ENCODE data around the gene ANKHD1.

ANKHD1 gene

DNA sequence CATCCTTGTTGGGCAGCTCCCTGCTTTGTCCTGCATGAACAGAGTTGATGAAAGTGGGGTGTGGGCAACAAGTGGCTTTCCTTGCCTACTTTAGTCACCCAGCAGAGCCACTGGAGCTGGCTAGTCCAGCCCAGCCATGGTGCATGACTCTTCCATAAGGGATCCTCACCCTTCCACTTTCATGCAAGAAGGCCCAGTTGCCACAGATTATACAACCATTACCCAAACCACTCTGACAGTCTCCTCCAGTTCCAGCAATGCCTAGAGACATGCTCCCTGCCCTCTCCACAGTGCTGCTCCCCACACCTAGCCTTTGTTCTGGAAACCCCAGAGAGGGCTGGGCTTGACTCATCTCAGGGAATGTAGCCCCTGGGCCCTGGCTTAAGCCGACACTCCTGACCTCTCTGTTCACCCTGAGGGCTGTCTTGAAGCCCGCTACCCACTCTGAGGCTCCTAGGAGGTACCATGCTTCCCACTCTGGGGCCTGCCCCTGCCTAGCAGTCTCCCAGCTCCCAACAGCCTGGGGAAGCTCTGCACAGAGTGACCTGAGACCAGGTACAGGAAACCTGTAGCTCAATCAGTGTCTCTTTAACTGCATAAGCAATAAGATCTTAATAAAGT lies 166.9 kb downstream of the ANKHD1 start:
- peaks cover 6 to 32% of the 10 kb centered on the region in 2 experiments; a peak in 2 of 3 replicates for H3K36me3 ChIP-seq (ENCODE audit: control insufficient read depth in 2 of 2, insufficient read depth in 1 of 2, low read length in 2 of 2)
- no peak overlapping the region for H3K4me3 ChIP-seq (ENCODE audit: low read depth, low read length)
- 0 out of 2 replicates have a peak, but pooled peaks cover under 1% of the 10 kb centered on the region for H3K4me1 ChIP-seq (ENCODE audit: control insufficient read depth, insufficient read depth, low read length)
- TF ChIP-seq SCRT2 (tag by site-specific recombination; IDR thresholded peaks at IDR 0.05): peak; percentile 62; the same call in 1 of the 2 replicates
- TF ChIP-seq ZFP3 (tag by site-specific recombination; IDR thresholded peaks at IDR 0.05; ENCODE audit: low read depth): no peak
- H3K9me3 ChIP-seq (ENCODE audit: control insufficient read depth, insufficient read depth, low read depth, low read length): no peaks in the 10 kb centered on the region
- POLR2A ChIA-PET: interaction anchor here (1.0 to 1.1 kb wide), 2 partner anchors 11 to 79 kb away, joined by 3 read pairs; partner anchors contain the start of genes IK and SRA1
- CTCF ChIA-PET: interaction anchor here (0.6 kb wide), 1 partner anchor 21 kb away, joined by 3 read pairs; no protein-coding TSS in a partner anchor
- H3K27ac ChIP-seq (ENCODE audit: extremely low read depth, low read depth, low read length): no peak overlapping the region

GRCh38 chr5:140569197-140569596 lies 167.6 kb downstream of the ANKHD1 start:
- CTCF ChIA-PET: interaction anchor here (1.1 to 1.7 kb wide), 2 partner anchors 8 to 218 kb away, joined by 3 to 4 read pairs; no protein-coding TSS in a partner anchor
- Histone ChIP-seq H3K36me3 (ENCODE audit: control insufficient read depth in 2 of 2, insufficient read depth in 1 of 2, low read length in 2 of 2) (peaks cover 6 to 32% of the 10 kb centered on the region in 2 experiments; a peak in 2 of 3 replicates), H3K4me3 (ENCODE audit: low read depth, low read length) (no peak overlapping the region), H3K4me1 (ENCODE audit: control insufficient read depth, insufficient read depth, low read length) (no peaks in the 10 kb centered on the region), H3K27ac (ENCODE audit: extremely low read depth, low read depth, low read length) (no peak overlapping the region), H3K9me3 (ENCODE audit: control insufficient read depth, insufficient read depth, low read depth, low read length) (no peaks in the 10 kb centered on the region)
- POLR2A ChIA-PET: interaction anchor here (1.0 kb wide), 1 partner anchor 79 kb away, joined by 3 read pairs; the partner anchor contains the start of gene IK
- TF ChIP-seq PRDM6 (tag by site-specific recombination; IDR thresholded peaks at IDR 0.05) (no peak), SALL2 (tag by site-specific recombination; IDR thresholded peaks at IDR 0.05; ENCODE audit: borderline replicate concordance) (no peak), ZBTB17 (tag by site-specific recombination; IDR thresholded peaks at IDR 0.05) (no peak), YY2 (tag by site-specific recombination; IDR thresholded peaks at IDR 0.05) (no peak), KLF1 (tag by site-specific recombination; IDR thresholded peaks at IDR 0.05) (no peak), ZNF184 (tag by site-specific recombination; IDR thresholded peaks at IDR 0.05) (no peak)

DNA sequence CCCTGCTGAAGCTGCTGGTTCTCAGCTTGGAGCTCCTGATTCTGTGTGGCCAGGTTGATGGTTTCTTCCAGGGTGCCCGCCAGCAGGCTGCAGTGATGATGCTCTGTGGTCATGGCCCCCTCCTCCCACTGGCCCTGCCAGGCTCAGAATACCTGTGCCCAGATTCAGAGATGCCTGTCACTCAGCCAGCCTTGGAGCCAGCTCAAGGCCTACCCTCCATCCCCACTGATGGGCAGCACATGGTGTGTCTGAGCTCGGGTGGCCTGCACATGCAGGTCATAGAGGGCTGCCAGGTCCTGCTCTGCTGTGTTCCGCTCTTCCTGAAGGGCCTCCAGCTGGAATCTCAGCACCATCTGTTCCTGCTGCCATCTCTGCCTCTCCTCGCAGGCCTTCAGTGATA lies 168.4 kb downstream of the ANKHD1 start:
- H3K4me1 ChIP-seq (ENCODE audit: control insufficient read depth, insufficient read depth, low read length): no peaks in the 10 kb centered on the region
- ChIA-PET POLR2A (interaction anchor here (1.4 kb wide), 1 partner anchor 77 kb away, joined by 4 read pairs; the partner anchor contains the start of genes IK and NDUFA2), CTCF (interaction anchor here (1.1 to 1.7 kb wide), 2 partner anchors 9 to 218 kb away, joined by 3 to 4 read pairs; no protein-coding TSS in a partner anchor)
- H3K36me3 ChIP-seq (ENCODE audit: control insufficient read depth in 2 of 2, insufficient read depth in 1 of 2, low read length in 2 of 2): peaks cover 6 to 32% of the 10 kb centered on the region in 2 experiments; a peak in 2 of 3 replicates
- no peak overlapping the region for H3K4me3 ChIP-seq (ENCODE audit: low read depth, low read length)
- no peaks in the 10 kb centered on the region for H3K9me3 ChIP-seq (ENCODE audit: control insufficient read depth, insufficient read depth, low read depth, low read length)
- no peak overlapping the region for H3K27ac ChIP-seq (ENCODE audit: extremely low read depth, low read depth, low read length)
- TF ChIP-seq ZNF670 (tag by site-specific recombination; IDR thresholded peaks at IDR 0.05; ENCODE audit: low read depth) (no peak), ZNF664 (tag by site-specific recombination; IDR thresholded peaks at IDR 0.05) (no peak), HIC1 (tag by site-specific recombination; IDR thresholded peaks at IDR 0.05) (no peak), MEIS1 (CRISPR knock-in tag; IDR thresholded peaks at IDR 0.05; ENCODE audit: borderline replicate concordance) (no peak), ZNF394 (tag by site-specific recombination; IDR thresholded peaks at IDR 0.05; ENCODE audit: borderline replicate concordance) (no peak), ZNF704 (tag by site-specific recombination; IDR thresholded peaks at IDR 0.05) (no peak), ZNF423 (tag by site-specific recombination; IDR thresholded peaks at IDR 0.05) (no peak), ZNF621 (tag by site-specific recombination; IDR thresholded peaks at IDR 0.05) (no peak), ZBTB8A (tag by site-specific recombination; IDR thresholded peaks at IDR 0.05) (no peak), ZNF202 (tag by site-specific recombination; IDR thresholded peaks at IDR 0.05; ENCODE audit: borderline replicate concordance) (no peak), ZNF473 (tag by site-specific recombination; IDR thresholded peaks at IDR 0.05) (no peak), MYNN (tag by site-specific recombination; IDR thresholded peaks at IDR 0.05; ENCODE audit: borderline replicate concordance) (no peak), ZNF175 (tag by site-specific recombination; IDR thresholded peaks at IDR 0.05) (no peak), ZNF639 (tag by site-specific recombination; IDR thresholded peaks at IDR 0.05) (no peak)
- TF ChIP-seq, protein P1, sequence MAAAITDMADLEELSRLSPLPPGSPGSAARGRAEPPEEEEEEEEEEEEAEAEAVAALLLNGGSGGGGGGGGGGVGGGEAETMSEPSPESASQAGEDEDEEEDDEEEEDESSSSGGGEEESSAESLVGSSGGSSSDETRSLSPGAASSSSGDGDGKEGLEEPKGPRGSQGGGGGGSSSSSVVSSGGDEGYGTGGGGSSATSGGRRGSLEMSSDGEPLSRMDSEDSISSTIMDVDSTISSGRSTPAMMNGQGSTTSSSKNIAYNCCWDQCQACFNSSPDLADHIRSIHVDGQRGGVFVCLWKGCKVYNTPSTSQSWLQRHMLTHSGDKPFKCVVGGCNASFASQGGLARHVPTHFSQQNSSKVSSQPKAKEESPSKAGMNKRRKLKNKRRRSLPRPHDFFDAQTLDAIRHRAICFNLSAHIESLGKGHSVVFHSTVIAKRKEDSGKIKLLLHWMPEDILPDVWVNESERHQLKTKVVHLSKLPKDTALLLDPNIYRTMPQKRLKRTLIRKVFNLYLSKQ (tag by site-specific recombination; IDR thresholded peaks at IDR 0.05; ENCODE audit: borderline replicate concordance): no peak

Data from HEK293 (cell line).